Heart left ventricle (tissue), 13 donors: ENCODE data around the gene PKNOX1.

ENCODE experiments used
- CTCF ChIP-seq, 12 donors: fragments of 200-600 bp; sonication (generic) in 4 of 12; IDR thresholded peaks; one replicate each; pipeline versions ENCODE4 v1.5.0 to v1.8.0; 2018 to 2022; ENCODE audit warnings: antibody characterized with exemption in 12 of 12, mild to moderate bottlenecking in 5 of 12
- POLR2A ChIP-seq, 2 donors: fragments of 450-650 bp; IDR thresholded peaks; one replicate each; pipeline ENCODE4 v1.6.1; 2017; ENCODE audit warnings: antibody characterized with exemption in 2 of 2, mild to moderate bottlenecking in 2 of 2, moderate library complexity in 2 of 2
- donor health status: ischemic (EF 13 %, LVEDD 7.1; RV severe dilation, severe dysfunction).
- donor health status: DM: no; HTN: yes; CAD: no.
- donor health status: DM: no; HTN: no; CAD: no.
- donor health status: ischemic (EF 25% LVEDD 6.9; RV normal size, moderate dysfunction).
- donor health status: ischemic (EF 25% LVEDD 5.7; RV mildly dilated, moderate dysfunction).
- donor health status: ischemic (EF 35%, LVEDD 5.7; RV mildly dilated, moderate dysfunction).
- donor health status: nonischemic (EF 11% LVEDD 7.7; RV severe dilation, severe dysfunction).
- donor health status: DM: yes; HTN: yes; CAD: no.
- donor health status: PGD.
- donor health status: ischemic (EF 29% LVEDD 5.4; RV normal size, mild dysfunction).
- donor health status: nonischemic (EF 23%, LVEDD 6.1; RV moderate dilation, normal function).

- no peak for TF ChIP-seq CTCF (IDR thresholded peaks at IDR 0.05)
- TF ChIP-seq POLR2A (IDR thresholded peaks at IDR 0.05) = no peak
Measured at GRCh38 chr21:42964086-42964485, 10.3 kb upstream of the PKNOX1 start.
